ENCODE data around the gene ATP2C2.

ATP2C2 gene

GRCh38 chr16:84478172-84478947 is 110.0 kb downstream of the ATP2C2 start:
- no peak for DNase-seq

GRCh38 chr16:84479716-84480450 is 111.5 kb downstream of the ATP2C2 start:
- no peak for DNase-seq

- DNase-seq: no peak
These were observed 112.9 kb downstream of the ATP2C2 start for GRCh38 chr16:84481051-84481735.

GRCh38 chr16:84482001-84482891 is 113.9 kb downstream of the ATP2C2 start:
- DNase-seq: no peak

GRCh38 chr16:84482951-84483881 is 114.9 kb downstream of the ATP2C2 start:
- DNase-seq: no peak

- DNase-seq: no peak
These were observed 115.7 kb downstream of the ATP2C2 start for GRCh38 chr16:84483882-84484565.

- no peak for DNase-seq
These were observed 116.4 kb downstream of the ATP2C2 start for GRCh38 chr16:84484579-84485254.

GRCh38 chr16:84485255-84486010 is 117.1 kb downstream of the ATP2C2 start:
- no peak for DNase-seq

- DNase-seq: no peak
These were observed 117.8 kb downstream of the ATP2C2 start for GRCh38 chr16:84486126-84486525.

GRCh38 chr16:84486551-84487235 is 118.4 kb downstream of the ATP2C2 start:
- no peak for DNase-seq

- no peak for DNase-seq
These were observed 119.0 kb downstream of the ATP2C2 start for GRCh38 chr16:84487358-84487757.

- no peak for DNase-seq
These were observed 120.8 kb downstream of the ATP2C2 start for GRCh38 chr16:84489131-84489530.

GRCh38 chr16:84495506-84495905 is 127.2 kb downstream of the ATP2C2 start:
- no peak for DNase-seq

- no peak for DNase-seq
These were observed 128.7 kb downstream of the ATP2C2 start for GRCh38 chr16:84496991-84497390.

GRCh38 chr16:84497418-84498222 is 129.3 kb downstream of the ATP2C2 start:
- DNase-seq: no peak

- DNase-seq: no peak
These were observed 129.9 kb downstream of the ATP2C2 start for GRCh38 chr16:84498223-84498610.

- DNase-seq: no peak
These were observed 130.7 kb downstream of the ATP2C2 start for GRCh38 chr16:84498859-84499620.
